ENCODE measurements around the gene CHAF1B.

DNA sequence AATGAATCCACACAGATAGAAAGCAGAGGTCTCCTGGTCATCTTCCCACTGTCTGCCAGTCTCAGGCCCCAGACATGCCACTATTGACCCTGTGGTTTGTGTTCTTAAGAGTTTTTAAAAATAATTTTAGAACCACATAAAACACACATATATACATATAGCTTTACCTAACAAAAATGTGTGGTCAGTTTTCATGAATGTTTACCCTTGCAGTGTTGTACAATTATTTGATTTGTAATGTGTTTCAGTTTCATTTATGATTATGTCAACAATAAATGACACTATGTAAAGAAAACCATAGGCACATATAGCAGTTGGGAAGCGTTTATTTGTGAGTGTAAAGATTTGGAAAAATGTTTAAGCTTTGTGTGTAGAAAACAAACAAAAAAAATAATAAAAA, 17.1 kb downstream of the CHAF1B start:
- TF ChIP-seq CTCF (IDR thresholded peaks at IDR 0.05; ENCODE audit: low read length) (no peak), EZH2 (IDR thresholded peaks at IDR 0.05; ENCODE audit: borderline replicate concordance, low read length) (no peak)
